ENCODE results near the gene MRPS34.

DNA sequence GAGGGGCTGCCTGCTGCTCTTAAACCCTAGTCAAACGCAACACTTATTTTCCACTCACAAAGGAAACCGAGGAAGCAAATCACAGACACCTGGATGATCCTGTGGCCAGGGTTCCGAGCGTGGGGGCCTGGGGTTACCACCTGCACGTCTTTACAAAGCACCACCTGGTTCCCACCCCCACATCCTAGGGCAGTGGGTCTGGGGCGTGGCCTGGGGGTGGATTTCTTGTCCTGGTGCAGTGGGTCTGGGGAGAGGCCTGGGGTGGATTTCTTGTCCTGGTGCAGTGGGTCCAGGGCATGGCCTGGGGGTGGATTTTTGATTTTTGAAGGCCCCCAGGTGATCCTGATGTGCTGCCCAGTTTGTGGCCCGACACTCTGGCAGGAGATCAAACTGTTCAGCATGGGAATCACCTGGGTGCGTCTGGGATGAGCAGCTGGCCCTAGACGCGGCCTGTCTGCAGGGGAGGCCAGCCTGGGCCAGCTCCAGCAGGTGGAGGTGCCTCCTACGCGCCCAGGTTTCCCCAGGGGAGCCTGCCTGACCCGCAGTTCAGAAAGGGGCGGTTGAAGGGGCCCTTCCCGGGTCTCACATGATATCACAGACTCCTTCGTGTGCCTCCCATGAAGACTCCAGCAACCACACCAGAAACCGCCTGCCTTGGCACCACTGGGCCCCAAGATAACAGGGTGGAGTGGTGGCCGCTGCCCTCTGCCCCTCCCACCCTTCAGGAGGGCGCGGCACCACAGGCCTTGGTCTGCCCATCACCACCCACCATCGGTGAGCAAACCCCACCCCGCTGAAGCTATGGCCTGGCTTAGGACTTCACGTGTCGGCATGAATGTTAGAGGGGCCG lies 47.4 kb upstream of the MRPS34 start:
- TF ChIP-seq, protein P1, sequence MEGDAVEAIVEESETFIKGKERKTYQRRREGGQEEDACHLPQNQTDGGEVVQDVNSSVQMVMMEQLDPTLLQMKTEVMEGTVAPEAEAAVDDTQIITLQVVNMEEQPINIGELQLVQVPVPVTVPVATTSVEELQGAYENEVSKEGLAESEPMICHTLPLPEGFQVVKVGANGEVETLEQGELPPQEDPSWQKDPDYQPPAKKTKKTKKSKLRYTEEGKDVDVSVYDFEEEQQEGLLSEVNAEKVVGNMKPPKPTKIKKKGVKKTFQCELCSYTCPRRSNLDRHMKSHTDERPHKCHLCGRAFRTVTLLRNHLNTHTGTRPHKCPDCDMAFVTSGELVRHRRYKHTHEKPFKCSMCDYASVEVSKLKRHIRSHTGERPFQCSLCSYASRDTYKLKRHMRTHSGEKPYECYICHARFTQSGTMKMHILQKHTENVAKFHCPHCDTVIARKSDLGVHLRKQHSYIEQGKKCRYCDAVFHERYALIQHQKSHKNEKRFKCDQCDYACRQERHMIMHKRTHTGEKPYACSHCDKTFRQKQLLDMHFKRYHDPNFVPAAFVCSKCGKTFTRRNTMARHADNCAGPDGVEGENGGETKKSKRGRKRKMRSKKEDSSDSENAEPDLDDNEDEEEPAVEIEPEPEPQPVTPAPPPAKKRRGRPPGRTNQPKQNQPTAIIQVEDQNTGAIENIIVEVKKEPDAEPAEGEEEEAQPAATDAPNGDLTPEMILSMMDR (IDR thresholded peaks at IDR 0.05) = no peak
- TF ChIP-seq POLR2AphosphoS5 (IDR thresholded peaks at IDR 0.05) (no peak), POLR2A (IDR thresholded peaks at IDR 0.05) (no peak)
